GM12878 (cell line): ENCODE data around the gene INHBB. TPM values are rescaled to one million over a fixed set of nuclear protein-coding genes. Genes with fewer than 3 reads are reported as not detected.

Experiments
- ATAC-seq: fragments of 200-7000 bp; cut with Tn5 transposase; 3 replicates; pipeline ENCODE4 v1.9.1; 2020; ENCODE audit warnings: mild to moderate bottlenecking, moderate library complexity
- BruUV-seq: library from RNA; stranded (reverse); fragments of 400-500 nt; replicated peaks from 2 replicates; lab custom pipeline; 2021; lab: Mats Ljungman, UMichigan
- CTCF ChIA-PET: fragments of 300-600 bp; sonication (Branson Sonifier 250); formaldehyde crosslinking; extraction: SDS; loops from one replicate; lab custom pipeline; 2021; ENCODE audit warnings: inconsistent platforms; lab: Yijun Ruan, JAX
- POLR2A ChIA-PET: fragments of 350-600 bp; formaldehyde crosslinking; extraction: SDS; loops from one replicate; lab custom pipeline; 2021; ENCODE audit warnings: inconsistent platforms; lab: Charles Lee
- RAD21 ChIA-PET: fragments of 300-600 bp; sonication (Branson Sonifier 250); formaldehyde crosslinking; loops from one replicate; lab custom pipeline; 2023; ENCODE audit warnings: antibody characterized with exemption; ENCODE audit not compliant: unreplicated experiment; lab: Charles Lee
- SMC1A ChIA-PET: fragments of 300-600 bp; sonication (Branson Sonifier 250); formaldehyde crosslinking; loops from one replicate; lab custom pipeline; 2023; ENCODE audit not compliant: unreplicated experiment, uncharacterized antibody; lab: Charles Lee
- DNase-seq: peaks from one replicate; pipeline ENCODE4 v3.0.0-alpha.2; 2011; ENCODE audit warnings: low read depth, low spot score
- FAIRE-seq: peaks from 3 replicates; lab custom pipeline; 2011; peaks lifted over from hg19 to GRCh38; lab: Jason Lieb, UNC
- H2AFZ ChIP-seq: 2 replicates; pipeline ENCODE4 v1.6.0; 2011; ENCODE audit warnings: low read depth, low read length, control low read depth; ENCODE audit not compliant: control insufficient read depth
- H3K27ac ChIP-seq: 2 replicates; pipeline ENCODE4 v1.5.1; 2011; ENCODE audit warnings: control low read depth; ENCODE audit not compliant: control insufficient read depth, insufficient read depth
- H3K27me3 ChIP-seq, 2 experiments: replicated peaks in 1 of 2; 2 replicates each; pipeline versions ENCODE4 v1.6.0 to v1.6.1; 2011; ENCODE audit warnings: low read length in 1 of 2; ENCODE audit not compliant: control insufficient read depth in 2 of 2, insufficient read depth in 2 of 2
- H3K36me3 ChIP-seq, 2 experiments: 2 replicates each; pipeline ENCODE4 v1.5.1; 2011; ENCODE audit warnings: low read length in 1 of 2; ENCODE audit not compliant: control insufficient read depth in 2 of 2, insufficient read depth in 2 of 2
- H3K4me1 ChIP-seq: 2 replicates; pipeline ENCODE4 v1.6.1; 2011; ENCODE audit warnings: mild to moderate bottlenecking, low read length, moderate library complexity, mixed read lengths; ENCODE audit not compliant: control insufficient read depth, insufficient read depth
- H3K4me2 ChIP-seq: 2 replicates; pipeline ENCODE4 v1.6.0; 2011; ENCODE audit warnings: control low read depth; ENCODE audit not compliant: control insufficient read depth, insufficient read depth
- H3K4me3 ChIP-seq: fragments of 200-600 bp; sonication (generic); 2 replicates; pipeline ENCODE4 v1.5.1; 2016
- H3K79me2 ChIP-seq: 2 replicates; pipeline ENCODE4 v1.6.0; 2011; ENCODE audit warnings: low read length; ENCODE audit not compliant: control insufficient read depth, insufficient read depth
- H3K9ac ChIP-seq: 2 replicates; pipeline ENCODE4 v1.8.0; 2011; ENCODE audit warnings: low read length, control low read depth, mixed read lengths; ENCODE audit not compliant: control insufficient read depth, insufficient read depth
- H3K9me3 ChIP-seq: replicated peaks from 3 replicates; pipeline ENCODE4 v1.5.1; 2011; ENCODE audit warnings: mild to moderate bottlenecking, low read length; ENCODE audit not compliant: control insufficient read depth, insufficient read depth
- H4K20me1 ChIP-seq: 2 replicates; pipeline ENCODE4 v1.6.0; 2011; ENCODE audit not compliant: control insufficient read depth, insufficient read depth
- BACH1 ChIP-seq: fragments of 450-650 bp; IDR thresholded peaks from 2 replicates; pipeline ENCODE4 v1.6.1; 2017; ENCODE audit warnings: mild to moderate bottlenecking, borderline replicate concordance
- BRCA1 ChIP-seq: IDR thresholded peaks from 2 replicates; pipeline ENCODE4 v1.6.1; 2011; ENCODE audit warnings: low read depth, low read length, improper control_type of control experiment
- CHD1 ChIP-seq: IDR thresholded peaks from 2 replicates; pipeline ENCODE4 v1.6.1; 2012; ENCODE audit warnings: low read depth, low read length, improper control_type of control experiment
- HCFC1 ChIP-seq: fragments of 150-350 bp; IDR thresholded peaks from 2 replicates; pipeline ENCODE4 v1.6.1; 2014; ENCODE audit warnings: low read length
- PML ChIP-seq: IDR thresholded peaks from 2 replicates; pipeline ENCODE4 v1.6.1; 2012; ENCODE audit warnings: low read length, inconsistent platforms
- POLR2A ChIP-seq: IDR thresholded peaks from 2 replicates; pipeline ENCODE4 v1.6.1; 2011; ENCODE audit warnings: low read depth, mild to moderate bottlenecking, low read length
- SMC3 ChIP-seq: IDR thresholded peaks from 2 replicates; pipeline ENCODE4 v1.6.1; 2011; ENCODE audit warnings: low read length, improper control_type of control experiment, borderline replicate concordance
- ZNF24 ChIP-seq: fragments of 450-650 bp; IDR thresholded peaks from 2 replicates; pipeline ENCODE4 v1.6.1; 2017; ENCODE audit warnings: antibody characterized with exemption, mild to moderate bottlenecking
- WGBS: methylation state at CpG from one replicate; pipeline ENCODE4 v1.1.6; 2016; ENCODE audit warnings: low lambda C conversion rate; ENCODE audit not compliant: insufficient replicate concordance, insufficient coverage; ENCODE audit errors: missing lambda C conversion rate; 5-methylcytosine and 5-hydroxymethylcytosine counted together
- in situ Hi-C: fragments of 300-500 bp; cut with MboI; formaldehyde crosslinking; loops from 9 replicates; pipeline ENCODE4 v1.14.3; 2018; ENCODE audit warnings: mixed read lengths
- intact Hi-C: fragments of 100-400 bp; cut with micrococcal nuclease; formaldehyde crosslinking; loops from one replicate; pipeline ENCODE4 v1.14.2; 2022; ENCODE audit not compliant: unreplicated experiment
- polyA plus RNA-seq, 11 experiments: library from polyadenylated mRNA; depleted of rRNA in 4 of 11; unstranded in 6 of 11; stranded (reverse) in 5 of 11; fragments of >200 nt; fragmentation: Nextera tagmentation in 4 of 11; fragmentation: Illumina TruSeq in 1 of 11; extraction: Ambion mirVana in 4 of 11; extraction: Trizol in 1 of 11; gene quantifications; 1 replicate in 1 of 11; 2 replicates in 10 of 11; pipeline versions ENCODE4 v1.2.1 to v1.2.3, GENCODE V29; 2011 to 2016; ENCODE audit warnings: inconsistent platforms in 2 of 11, missing spikeins in 2 of 11, low read depth in 1 of 11
- total RNA-seq, 4 experiments: library from RNA; depleted of rRNA in 3 of 4; stranded (reverse); fragments of >200 nt in 3 of 4; fragmentation: Illumina TruSeq in 1 of 4; extraction: Trizol in 1 of 4; gene quantifications; 2 replicates each; pipeline versions ENCODE4 v1.2.1 to v1.2.3, GENCODE V29; 2013 to 2021
- TF ChIP-seq, protein P1 (sequence below): IDR thresholded peaks from 2 replicates; pipeline ENCODE4 v1.6.1; 2012; ENCODE audit warnings: low read depth, low read length, improper control_type of control experiment
- TF ChIP-seq, protein P2 (sequence below): fragments of 450-650 bp; IDR thresholded peaks from 2 replicates; pipeline ENCODE4 v1.6.1; 2017; ENCODE audit warnings: mild to moderate bottlenecking, moderate library complexity
- TF ChIP-seq, protein P3 (sequence below): IDR thresholded peaks from 2 replicates; pipeline ENCODE4 v1.6.1; 2011; ENCODE audit warnings: low read depth, mild to moderate bottlenecking, low read length, moderate library complexity, borderline replicate concordance; ENCODE audit errors: extremely low read depth
- TF ChIP-seq, protein P4 (sequence below): fragments of 450-650 bp; IDR thresholded peaks from 2 replicates; pipeline ENCODE4 v1.6.1; 2017; ENCODE audit warnings: antibody characterized with exemption, mild to moderate bottlenecking, moderate library complexity

The INHBB gene
- total and polyA plus RNA-seq, 10 of the 15 experiments (the other 5 are each of a cell fraction or from before 2014, with no cell fraction given), result 0.05 TPM; not detected in 9

DNA sequence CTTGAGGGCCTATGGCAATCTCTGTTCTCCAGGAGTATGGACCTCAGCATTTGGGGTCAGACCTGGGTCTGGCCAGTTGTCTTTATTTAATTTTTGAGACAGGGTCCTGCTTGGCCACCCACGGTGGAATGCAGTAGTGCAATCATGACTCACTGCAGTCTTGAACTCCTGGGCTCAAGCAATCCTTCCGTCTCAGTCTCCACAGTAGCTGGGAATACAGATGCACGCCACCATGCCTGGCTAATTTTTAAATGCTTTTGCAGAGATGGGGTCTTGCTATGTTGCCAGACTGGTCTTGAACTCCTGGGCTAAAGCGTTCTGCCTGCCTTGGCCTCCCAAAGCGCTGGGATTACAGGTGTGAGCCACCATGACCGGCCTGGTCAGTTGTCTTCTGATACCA, 46.4 kb upstream of the INHBB start:
- in situ Hi-C loops (no loop called here), intact Hi-C loops (no loop called here)
- Histone ChIP-seq H3K27ac (no peak overlapping the region), H3K4me3 (no peak overlapping the region), H3K4me1 (no peaks in the 10 kb centered on the region), H2AFZ (no peak overlapping the region), H3K4me2 (no peak overlapping the region), H3K36me3 (peaks cover 0 to 5% of the 10 kb centered on the region in 2 experiments; a peak in 2 of 4 replicates), H3K9me3 (no peaks in the 10 kb centered on the region), H4K20me1 (no peaks in the 10 kb centered on the region), H3K27me3 (no peaks in the 10 kb centered on the region), H3K79me2 (no peaks in the 10 kb centered on the region)
- WGBS, result 97% methylated on average over 6 of the region's 6 CpGs
- no TSS peak for BruUV-seq
- ChIA-PET CTCF (interaction anchor here (0.7 kb wide), 1 partner anchor 14 kb away, joined by 3 read pairs; no protein-coding TSS in a partner anchor), POLR2A (interaction anchor here (0.6 kb wide), 1 partner anchor 179 kb away, joined by 3 read pairs; no protein-coding TSS in a partner anchor)
- DNase-seq (no peak), ATAC-seq (no peak)
- TF ChIP-seq, protein P1, sequence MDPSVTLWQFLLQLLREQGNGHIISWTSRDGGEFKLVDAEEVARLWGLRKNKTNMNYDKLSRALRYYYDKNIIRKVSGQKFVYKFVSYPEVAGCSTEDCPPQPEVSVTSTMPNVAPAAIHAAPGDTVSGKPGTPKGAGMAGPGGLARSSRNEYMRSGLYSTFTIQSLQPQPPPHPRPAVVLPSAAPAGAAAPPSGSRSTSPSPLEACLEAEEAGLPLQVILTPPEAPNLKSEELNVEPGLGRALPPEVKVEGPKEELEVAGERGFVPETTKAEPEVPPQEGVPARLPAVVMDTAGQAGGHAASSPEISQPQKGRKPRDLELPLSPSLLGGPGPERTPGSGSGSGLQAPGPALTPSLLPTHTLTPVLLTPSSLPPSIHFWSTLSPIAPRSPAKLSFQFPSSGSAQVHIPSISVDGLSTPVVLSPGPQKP, result no peak
- TF ChIP-seq BACH1 (no peak), HCFC1 (no peak), ZNF24 (no peak), POLR2A (no peak), BRCA1 (no peak), SMC3 (no peak), CHD1 (no peak), PML (no peak)
- TF ChIP-seq, protein P2, sequence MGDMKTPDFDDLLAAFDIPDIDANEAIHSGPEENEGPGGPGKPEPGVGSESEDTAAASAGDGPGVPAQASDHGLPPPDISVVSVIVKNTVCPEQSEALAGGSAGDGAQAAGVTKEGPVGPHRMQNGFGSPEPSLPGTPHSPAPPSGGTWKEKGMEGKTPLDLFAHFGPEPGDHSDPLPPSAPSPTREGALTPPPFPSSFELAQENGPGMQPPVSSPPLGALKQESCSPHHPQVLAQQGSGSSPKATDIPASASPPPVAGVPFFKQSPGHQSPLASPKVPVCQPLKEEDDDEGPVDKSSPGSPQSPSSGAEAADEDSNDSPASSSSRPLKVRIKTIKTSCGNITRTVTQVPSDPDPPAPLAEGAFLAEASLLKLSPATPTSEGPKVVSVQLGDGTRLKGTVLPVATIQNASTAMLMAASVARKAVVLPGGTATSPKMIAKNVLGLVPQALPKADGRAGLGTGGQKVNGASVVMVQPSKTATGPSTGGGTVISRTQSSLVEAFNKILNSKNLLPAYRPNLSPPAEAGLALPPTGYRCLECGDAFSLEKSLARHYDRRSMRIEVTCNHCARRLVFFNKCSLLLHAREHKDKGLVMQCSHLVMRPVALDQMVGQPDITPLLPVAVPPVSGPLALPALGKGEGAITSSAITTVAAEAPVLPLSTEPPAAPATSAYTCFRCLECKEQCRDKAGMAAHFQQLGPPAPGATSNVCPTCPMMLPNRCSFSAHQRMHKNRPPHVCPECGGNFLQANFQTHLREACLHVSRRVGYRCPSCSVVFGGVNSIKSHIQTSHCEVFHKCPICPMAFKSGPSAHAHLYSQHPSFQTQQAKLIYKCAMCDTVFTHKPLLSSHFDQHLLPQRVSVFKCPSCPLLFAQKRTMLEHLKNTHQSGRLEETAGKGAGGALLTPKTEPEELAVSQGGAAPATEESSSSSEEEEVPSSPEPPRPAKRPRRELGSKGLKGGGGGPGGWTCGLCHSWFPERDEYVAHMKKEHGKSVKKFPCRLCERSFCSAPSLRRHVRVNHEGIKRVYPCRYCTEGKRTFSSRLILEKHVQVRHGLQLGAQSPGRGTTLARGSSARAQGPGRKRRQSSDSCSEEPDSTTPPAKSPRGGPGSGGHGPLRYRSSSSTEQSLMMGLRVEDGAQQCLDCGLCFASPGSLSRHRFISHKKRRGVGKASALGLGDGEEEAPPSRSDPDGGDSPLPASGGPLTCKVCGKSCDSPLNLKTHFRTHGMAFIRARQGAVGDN, result no peak
- TF ChIP-seq, protein P3, sequence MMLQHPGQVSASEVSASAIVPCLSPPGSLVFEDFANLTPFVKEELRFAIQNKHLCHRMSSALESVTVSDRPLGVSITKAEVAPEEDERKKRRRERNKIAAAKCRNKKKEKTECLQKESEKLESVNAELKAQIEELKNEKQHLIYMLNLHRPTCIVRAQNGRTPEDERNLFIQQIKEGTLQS, result no peak
- TF ChIP-seq, protein P4, sequence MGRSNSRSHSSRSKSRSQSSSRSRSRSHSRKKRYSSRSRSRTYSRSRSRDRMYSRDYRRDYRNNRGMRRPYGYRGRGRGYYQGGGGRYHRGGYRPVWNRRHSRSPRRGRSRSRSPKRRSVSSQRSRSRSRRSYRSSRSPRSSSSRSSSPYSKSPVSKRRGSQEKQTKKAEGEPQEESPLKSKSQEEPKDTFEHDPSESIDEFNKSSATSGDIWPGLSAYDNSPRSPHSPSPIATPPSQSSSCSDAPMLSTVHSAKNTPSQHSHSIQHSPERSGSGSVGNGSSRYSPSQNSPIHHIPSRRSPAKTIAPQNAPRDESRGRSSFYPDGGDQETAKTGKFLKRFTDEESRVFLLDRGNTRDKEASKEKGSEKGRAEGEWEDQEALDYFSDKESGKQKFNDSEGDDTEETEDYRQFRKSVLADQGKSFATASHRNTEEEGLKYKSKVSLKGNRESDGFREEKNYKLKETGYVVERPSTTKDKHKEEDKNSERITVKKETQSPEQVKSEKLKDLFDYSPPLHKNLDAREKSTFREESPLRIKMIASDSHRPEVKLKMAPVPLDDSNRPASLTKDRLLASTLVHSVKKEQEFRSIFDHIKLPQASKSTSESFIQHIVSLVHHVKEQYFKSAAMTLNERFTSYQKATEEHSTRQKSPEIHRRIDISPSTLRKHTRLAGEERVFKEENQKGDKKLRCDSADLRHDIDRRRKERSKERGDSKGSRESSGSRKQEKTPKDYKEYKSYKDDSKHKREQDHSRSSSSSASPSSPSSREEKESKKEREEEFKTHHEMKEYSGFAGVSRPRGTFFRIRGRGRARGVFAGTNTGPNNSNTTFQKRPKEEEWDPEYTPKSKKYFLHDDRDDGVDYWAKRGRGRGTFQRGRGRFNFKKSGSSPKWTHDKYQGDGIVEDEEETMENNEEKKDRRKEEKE, result no peak
- TF ChIP-seq, all 136 proteins: peak for 0
- FAIRE-seq, result no peak
- ChIA-PET SMC1A (no interaction called here), RAD21 (no interaction called here)
- H3K9ac ChIP-seq, result no peak overlapping the region
